HK-2 (cell line): Measurements from ENCODE around the gene RAB23.
A peak's percentile ranks its signal among the peaks of the same experiment; 100 is the strongest.

Experiments used
- DNase-seq: peaks from one replicate; pipeline ENCODE4 v3.0.0-alpha.2; 2018; ENCODE audit not compliant: unreplicated experiment

The RAB23 gene

DNA sequence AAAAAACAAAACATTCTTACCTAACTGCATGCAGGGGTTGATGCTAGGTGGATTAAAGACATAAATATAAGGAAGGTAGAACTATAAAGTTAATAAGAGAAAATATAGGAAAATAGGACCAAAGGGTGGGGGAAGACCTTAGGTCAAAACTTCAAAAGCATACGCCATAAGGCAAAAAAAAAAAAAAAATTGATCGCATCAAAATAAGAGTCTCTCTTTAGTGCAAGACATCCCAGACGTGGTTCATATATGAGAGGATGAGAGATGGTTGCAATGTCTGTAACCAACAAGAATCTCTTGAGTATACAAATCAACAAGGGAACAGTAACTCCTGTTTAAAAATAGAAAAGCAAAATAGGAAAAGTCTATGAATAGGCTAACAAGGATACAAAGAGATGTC is 41.5 kb downstream of the RAB23 start:
- no peak for DNase-seq

GRCh38 chr6:57177545-57178265 is 44.4 kb downstream of the RAB23 start:
- no peak for DNase-seq

DNA sequence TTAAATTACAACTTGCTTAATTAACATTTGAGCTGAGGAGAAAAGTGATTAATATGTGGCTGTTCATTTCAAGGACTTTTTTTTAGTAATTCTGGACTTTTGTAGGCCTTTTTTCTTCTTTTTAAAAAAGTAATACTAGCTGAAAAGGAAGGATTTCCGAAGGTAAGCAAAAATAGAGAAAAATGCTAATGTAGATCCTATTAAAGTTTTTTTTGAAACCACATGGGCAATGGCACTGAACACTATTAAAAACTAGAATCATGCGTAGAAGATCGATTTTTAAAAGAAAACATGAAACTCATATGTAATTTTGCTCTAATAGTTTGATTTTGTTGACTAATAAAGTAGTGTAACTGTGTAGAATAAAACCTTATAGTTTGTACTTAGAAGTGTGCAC is 47.6 kb downstream of the RAB23 start:
- no peak for DNase-seq

GRCh38 chr6:57173886-57174510 is 48.1 kb downstream of the RAB23 start:
- peak; percentile 18 for DNase-seq

DNA sequence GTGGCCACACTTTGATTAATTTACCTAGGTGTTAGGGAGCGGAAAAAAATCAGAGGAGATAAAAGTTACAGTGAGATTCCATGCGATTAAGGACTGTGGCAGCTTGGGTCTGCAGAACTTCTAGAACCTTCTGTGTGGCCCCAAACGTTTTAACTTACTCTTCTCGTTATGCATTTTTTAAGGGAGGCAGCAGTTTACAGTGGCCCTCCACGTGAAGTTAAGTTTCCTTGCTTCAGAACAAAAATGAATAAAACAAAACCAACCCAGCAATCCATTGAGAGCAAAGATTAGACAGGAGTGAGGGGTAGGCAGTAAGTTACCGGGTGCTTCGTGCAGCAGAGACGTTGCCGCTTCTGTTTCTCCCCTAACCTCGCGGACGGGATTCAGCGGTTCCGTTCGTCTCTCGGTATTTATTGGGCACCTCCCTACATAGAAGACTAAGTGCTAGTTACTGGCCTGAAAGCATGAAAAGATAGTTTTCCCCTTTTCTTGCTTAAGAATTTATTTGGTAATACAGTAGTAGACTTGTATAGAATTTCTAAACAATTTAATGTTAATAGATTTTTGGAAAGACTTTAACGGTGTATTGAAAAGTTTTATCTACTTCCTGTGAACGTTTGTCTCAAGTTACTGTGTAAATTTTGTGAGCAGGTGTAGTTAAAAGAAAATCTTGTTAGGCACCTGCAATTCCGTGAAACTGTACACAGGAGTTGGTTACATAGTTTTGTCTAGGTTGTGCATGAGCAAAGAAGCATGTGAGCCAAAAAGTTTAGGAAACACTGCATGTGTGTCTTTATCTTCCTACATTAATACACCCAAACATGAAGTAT is 48.8 kb downstream of the RAB23 start:
- peak; percentile 31 for DNase-seq

- DNase-seq: peak; percentile 93
Measured at GRCh38 chr6:57172136-57173055, 49.7 kb downstream of the RAB23 start, which contains the start of gene BAG2. Gene BAG2 (plus strand): TSS chr6:57172326. CDS start chr6:57172698, 372 bp downstream.

DNA sequence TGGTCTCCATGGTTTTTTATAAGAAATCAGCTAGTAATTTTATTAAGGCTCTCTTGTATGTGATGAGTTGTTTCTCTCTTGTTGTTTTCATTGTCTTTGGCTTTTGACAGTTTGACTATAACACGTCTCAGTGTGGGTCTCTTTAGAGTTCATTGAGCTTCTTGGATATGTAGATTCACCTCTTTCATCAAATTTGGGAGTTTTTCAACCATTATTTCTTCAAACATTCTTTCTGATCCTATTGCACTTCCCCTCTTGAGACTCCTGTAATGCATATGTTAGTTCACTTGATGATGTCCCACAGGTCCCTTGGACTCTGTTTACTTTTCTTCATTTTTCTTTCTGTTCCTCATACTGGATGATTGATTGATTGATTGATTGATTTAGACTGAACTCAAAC is 57.0 kb downstream of the RAB23 start:
- DNase-seq: no peak

DNA sequence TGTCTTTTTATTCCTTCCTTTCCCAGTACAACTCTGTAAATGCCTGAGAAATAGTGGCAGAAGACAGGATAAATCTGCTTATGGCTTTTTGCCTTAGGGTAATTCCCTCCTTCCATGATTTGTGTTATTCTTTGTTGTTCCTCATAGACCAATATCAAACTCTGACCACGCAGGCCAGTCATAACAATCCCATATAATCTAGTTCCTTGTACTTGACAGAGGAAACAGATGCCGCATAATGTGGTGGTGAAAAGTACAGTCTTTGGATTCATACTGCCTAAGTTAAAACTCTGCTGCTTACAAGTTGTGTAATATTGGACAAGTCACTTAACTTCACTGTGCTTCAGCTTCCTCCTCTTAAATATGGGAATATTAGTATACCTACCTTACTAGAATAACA is 58.2 kb downstream of the RAB23 start:
- DNase-seq: no peak

- DNase-seq: no peak
Measured at GRCh38 chr6:57162516-57162915, 59.6 kb downstream of the RAB23 start.

DNA sequence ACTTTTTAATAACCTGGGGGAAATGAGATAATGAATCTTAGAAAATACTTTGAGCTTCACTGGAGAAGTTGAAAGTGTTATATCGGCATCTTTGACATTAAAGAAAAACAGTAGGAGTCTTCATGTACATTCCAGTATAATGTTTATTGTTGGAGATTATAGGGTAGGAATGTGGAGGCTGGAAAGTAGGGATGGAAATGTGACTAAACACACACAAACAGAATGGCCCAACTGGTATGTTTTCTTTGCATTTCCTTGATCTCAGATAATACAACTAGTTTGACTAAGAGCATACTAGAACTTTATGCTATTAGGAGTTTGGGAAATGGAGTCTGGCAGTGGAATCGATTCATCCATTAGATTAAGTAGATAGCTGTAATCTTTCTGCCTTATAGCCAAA is 60.1 kb downstream of the RAB23 start:
- no peak for DNase-seq

- DNase-seq: no peak
Measured at GRCh38 chr6:57159127-57159526, 63.0 kb downstream of the RAB23 start.

GRCh38 chr6:57158658-57159057 is 63.4 kb downstream of the RAB23 start:
- no peak for DNase-seq

DNA sequence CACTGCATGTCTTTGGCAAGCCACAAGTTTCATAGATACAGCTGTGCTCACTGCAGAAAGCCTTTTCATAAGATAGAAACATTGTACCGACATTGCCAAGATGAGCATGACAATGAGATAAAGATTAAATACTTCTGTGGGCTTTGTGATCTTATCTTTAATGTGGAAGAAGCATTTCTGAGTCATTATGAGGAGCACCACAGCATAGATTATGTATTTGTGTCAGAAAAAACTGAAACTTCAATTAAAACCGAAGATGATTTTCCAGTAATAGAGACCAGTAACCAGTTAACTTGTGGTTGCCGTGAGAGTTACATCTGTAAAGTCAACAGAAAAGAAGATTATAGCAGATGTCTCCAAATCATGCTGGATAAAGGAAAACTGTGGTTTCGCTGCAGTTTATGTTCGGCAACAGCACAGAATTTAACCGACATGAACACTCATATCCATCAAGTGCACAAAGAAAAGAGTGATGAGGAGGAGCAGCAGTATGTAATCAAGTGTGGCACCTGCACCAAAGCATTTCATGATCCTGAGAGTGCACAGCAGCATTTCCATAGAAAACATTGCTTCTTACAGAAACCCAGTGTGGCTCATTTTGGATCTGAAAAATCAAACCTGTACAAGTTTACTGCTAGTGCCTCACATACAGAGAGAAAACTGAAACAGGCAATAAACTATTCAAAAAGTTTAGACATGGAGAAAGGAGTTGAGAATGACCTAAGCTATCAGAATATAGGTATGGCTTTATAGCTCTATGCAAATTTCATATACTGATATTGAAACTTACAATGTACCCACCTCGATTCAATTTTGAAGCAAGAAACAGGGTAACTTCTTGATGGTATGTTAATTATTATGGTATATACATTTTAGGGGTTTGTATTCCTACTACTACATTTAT is 73.9 kb downstream of the RAB23 start:
- no peak for DNase-seq

- no peak for DNase-seq
Measured at GRCh38 chr6:57147401-57147800, 74.7 kb downstream of the RAB23 start.

GRCh38 chr6:57143690-57144089 is 78.4 kb downstream of the RAB23 start:
- DNase-seq: no peak

- no peak for DNase-seq
Measured at GRCh38 chr6:57142178-57142525, 80.0 kb downstream of the RAB23 start.

- DNase-seq: no peak
Measured at GRCh38 chr6:57141451-57142177, 80.5 kb downstream of the RAB23 start.

DNA sequence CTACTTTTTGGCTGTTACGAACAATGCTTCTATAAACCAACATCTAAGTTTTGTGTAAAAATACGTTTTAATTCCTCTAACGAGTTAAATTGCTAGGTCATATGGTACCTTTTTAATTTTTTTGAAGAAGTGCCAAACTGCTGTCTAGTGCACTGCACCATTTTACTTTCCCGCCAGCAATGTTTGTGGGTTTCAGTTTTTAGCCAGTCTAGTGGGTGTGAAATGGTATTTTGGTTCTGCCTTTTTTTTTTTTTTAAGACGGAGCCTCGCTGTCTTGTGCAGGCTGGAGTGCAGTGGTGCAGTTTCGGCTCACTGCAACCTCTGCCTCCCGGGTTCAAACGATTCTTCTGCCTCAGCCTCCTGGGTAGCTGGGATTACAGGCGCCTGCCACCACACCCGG is 84.1 kb downstream of the RAB23 start:
- no peak for DNase-seq

- no peak for DNase-seq
Measured at GRCh38 chr6:57137350-57137749, 84.8 kb downstream of the RAB23 start.
